GM15510 (cell line): ENCODE results near the gene PGLYRP4.

Experiments used
- POLR2A ChIP-seq: IDR thresholded peaks from 3 replicates; pipeline ENCODE4 v1.6.1; 2011; ENCODE audit warnings: borderline replicate concordance; ENCODE audit not compliant: insufficient read length; ENCODE audit errors: extremely low read depth

PGLYRP4 gene

DNA sequence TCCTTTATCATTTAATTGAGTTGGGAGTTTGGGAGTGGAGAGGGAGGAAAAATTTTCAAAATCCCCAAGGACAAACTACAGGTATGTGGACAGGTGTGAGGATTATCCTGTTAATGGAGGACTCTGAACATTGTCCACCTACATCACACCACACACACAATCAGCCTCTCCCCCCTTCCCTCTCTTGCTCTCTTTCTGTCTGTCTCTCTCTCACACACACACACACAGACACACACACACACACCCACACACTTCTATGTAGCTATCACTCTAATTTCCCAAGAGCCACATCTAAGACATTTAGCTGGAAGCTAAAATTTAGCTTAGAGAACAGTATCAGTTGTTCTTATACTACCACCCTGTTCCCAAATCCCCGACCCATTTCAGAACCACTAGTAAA, 40.8 kb upstream of the PGLYRP4 start:
- TF ChIP-seq POLR2A = no peak

GRCh38 chr1:153387785-153388184, 39.1 kb upstream of the PGLYRP4 start:
- no peak for TF ChIP-seq POLR2A

DNA sequence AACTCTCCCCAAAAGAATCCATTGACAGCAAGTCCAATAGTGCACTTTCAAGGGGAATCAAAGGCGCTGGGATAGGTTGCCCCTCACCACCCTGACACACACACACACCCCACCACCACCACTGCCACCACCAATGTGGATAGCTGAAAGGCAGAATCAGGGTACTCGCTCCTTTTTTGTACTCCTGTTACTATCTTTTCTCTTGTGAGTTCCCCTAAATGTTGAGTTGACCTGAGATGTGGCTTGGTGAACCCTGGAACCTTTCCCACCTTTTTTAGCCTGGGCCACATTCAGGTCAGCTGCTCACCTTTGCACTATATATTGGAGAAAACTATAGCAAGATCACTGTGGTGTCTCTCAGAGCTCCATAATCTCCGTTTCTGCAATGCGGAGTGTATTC, 38.4 kb upstream of the PGLYRP4 start:
- no peak for TF ChIP-seq POLR2A

- TF ChIP-seq POLR2A = no peak
These were observed 37.9 kb upstream of the PGLYRP4 start for GRCh38 chr1:153386500-153386901.

DNA sequence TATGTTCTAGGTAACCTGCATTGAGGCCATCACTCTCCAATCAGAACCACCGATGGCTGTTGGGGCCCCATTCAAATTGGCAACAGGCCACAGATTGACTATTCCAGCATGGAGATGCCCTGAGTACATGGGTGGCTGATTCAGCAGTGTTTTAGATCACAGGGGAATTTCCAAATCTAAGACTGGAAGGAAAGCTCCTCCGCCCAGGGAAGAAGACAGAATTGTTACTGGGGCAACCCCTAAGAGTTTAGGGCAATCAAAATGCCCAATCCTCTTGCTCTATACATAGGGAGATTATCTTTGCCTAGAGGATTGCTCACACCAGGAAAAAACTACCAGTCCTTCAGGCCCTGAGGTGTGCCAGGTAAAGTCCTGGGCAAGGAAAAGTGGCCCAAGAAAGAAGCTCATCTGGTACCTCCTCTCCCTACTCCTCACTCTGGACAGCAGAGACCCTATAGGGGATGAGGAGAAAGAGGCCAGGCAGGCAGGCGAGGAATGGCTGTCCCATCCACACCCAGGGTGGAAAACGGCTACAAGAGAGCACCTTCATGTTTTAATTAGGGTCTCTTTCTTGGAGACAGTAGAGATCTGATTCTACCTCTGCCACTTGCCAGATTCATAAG, 36.4 kb upstream of the PGLYRP4 start:
- no peak for TF ChIP-seq POLR2A

GRCh38 chr1:153380711-153381110, 32.1 kb upstream of the PGLYRP4 start:
- TF ChIP-seq POLR2A = no peak

DNA sequence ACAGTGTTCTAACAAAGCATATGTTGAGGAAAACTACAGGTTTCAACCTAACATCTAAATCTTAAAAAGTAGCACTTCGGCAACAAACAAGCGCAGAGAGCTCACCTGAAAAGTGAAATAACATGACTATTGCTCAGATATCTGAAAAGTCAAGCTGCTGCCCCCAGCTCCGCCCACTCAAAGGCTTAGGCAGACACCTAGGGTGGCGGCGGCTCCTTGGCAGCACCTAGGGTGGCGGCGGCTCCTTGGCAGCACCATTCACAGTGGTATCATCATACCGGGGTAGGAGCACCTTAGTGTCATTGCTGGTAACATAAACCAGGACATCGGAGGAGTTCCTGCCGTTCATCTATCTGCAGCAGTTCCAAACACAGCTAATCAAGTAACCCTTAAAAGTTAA, 30.9 kb upstream of the PGLYRP4 start:
- no peak for TF ChIP-seq POLR2A

DNA sequence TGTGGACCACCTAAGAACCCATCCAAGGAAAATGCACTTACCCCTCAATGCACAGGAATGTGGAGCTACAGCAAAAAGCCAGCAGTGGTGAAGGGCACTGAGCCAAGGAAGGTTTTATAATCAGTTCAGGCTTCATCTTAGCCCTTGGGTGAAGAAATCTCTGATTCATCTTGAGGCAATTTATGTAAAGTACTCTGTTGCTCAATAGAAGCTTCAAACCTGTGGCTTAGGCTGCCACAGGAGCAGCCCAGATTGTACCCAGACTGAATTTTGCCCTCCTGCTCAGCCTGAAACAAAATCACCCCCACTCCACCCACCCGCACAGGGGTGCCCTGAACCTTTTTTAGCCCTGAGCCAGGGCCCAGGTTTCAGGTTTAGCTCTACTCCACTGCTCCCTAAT, 26.9 kb upstream of the PGLYRP4 start, which contains the start of gene S100A12:
Gene S100A12 (minus strand): TSS at position 111 of the 400 bp plus-strand sequence. CDS start 1,029 bp downstream, outside the sequence.
- TF ChIP-seq POLR2A = no peak

- no peak for TF ChIP-seq POLR2A
These were observed 25.4 kb upstream of the PGLYRP4 start for GRCh38 chr1:153374071-153374470.

GRCh38 chr1:153372571-153372970, 23.9 kb upstream of the PGLYRP4 start:
- TF ChIP-seq POLR2A = no peak

- TF ChIP-seq POLR2A = no peak
These were observed 22.6 kb upstream of the PGLYRP4 start for GRCh38 chr1:153371231-153371630.

DNA sequence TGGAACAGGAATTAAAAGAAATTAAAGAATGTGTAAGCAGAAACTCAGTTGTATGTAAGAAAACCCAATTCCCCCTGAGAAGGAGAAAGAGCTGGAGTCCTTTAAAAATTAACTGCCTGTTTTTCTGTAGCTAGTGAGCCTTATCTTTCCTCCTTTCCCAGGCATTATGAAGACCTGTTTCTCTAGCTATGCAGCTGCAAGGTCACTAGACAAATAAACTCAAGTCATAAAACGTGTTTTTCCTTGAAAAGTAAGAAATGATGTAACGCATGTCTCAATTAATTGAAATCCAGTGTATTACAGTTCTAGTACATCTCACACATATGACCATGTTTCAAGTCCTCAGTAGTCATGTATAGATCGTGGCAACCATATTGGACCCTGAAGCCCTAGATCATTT, 21.5 kb upstream of the PGLYRP4 start:
- no peak for TF ChIP-seq POLR2A

DNA sequence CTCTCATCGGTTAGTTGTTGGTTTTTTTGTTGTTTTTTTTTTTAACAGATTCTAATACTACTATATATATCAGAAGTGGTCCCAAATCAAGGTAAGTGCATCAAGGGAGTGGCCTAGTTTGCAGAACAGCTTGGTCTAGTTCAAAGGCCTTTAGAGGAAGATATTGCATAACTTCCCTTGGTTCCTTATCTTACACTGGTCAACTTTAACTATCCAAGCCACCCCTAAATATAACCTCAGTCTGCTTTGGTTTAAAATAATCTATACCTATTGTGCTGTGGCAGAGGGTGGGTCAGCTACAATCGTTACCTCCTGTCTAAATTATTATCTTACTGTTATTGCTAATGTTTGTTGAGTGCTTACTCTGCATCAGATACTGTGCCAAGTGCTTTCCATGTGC, 19.9 kb upstream of the PGLYRP4 start:
- TF ChIP-seq POLR2A = no peak

GRCh38 chr1:153367090-153367489, 18.4 kb upstream of the PGLYRP4 start:
- TF ChIP-seq POLR2A = no peak

GRCh38 chr1:153366261-153366660, 17.6 kb upstream of the PGLYRP4 start:
- no peak for TF ChIP-seq POLR2A

DNA sequence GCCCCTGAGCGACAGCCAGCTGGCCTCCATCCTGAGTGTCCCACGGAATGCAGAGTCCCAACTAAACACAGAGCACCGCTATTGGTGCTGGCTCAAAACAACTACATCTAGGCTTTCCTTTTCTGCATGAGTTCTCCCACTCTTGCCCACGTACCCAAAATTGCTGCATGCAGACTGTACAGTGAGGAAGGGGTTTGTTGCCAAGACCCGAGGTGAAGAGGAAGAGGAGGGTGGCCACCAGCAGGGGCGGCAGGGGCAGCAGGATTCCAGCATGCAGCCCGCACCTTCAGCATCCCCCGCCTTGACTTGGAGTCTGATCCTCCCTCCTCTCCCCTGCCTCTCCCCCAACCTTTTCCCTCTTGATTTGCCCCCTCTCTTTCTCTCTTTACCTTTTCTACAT, 17.1 kb upstream of the PGLYRP4 start:
- no peak for TF ChIP-seq POLR2A
